Progenitor cell of endocrine pancreas (in vitro differentiated cells): ENCODE results near the gene IL6ST. TPM values are rescaled to one million over a fixed set of nuclear protein-coding genes. Genes with fewer than 3 reads are reported as not detected.
A peak's percentile ranks its signal among the peaks of the same experiment; 100 is the strongest.

Experiments
- DNase-seq: peaks from one replicate; pipeline ENCODE4 v3.0.0; 2021; ENCODE audit warnings: low spot score; ENCODE audit not compliant: unreplicated experiment
- H3K27ac Mint-ChIP-seq: 2 replicates; pipeline ENCODE4 v1.8.0; 2021; ENCODE audit warnings: mild to moderate bottlenecking, moderate library complexity, mixed read lengths
- H3K27me3 Mint-ChIP-seq: 2 replicates; pipeline ENCODE4 v1.8.0; 2021; ENCODE audit warnings: mixed read lengths
- H3K36me3 Mint-ChIP-seq: 2 replicates; pipeline ENCODE4 v1.8.0; 2022; ENCODE audit warnings: mixed read lengths; ENCODE audit not compliant: insufficient read depth
- H3K4me1 Mint-ChIP-seq: 2 replicates; pipeline ENCODE4 v1.8.0; 2021; ENCODE audit warnings: low read depth, mixed read lengths
- H3K4me3 Mint-ChIP-seq: 2 replicates; pipeline ENCODE4 v1.8.0; 2021; ENCODE audit warnings: low read depth, mild to moderate bottlenecking, moderate library complexity, mixed read lengths
- H3K9me3 Mint-ChIP-seq: 2 replicates; pipeline ENCODE4 v1.8.0; 2021; ENCODE audit warnings: low read depth, mixed read lengths
- total RNA-seq: library from RNA; stranded (reverse); gene quantifications from 2 replicates; pipeline ENCODE4 v1.2.1, GENCODE V29; 2021
- TF ChIP-seq, protein P1 (sequence below): fragments of 200-600 bp; sonication (generic); IDR thresholded peaks from one replicate; pipeline ENCODE4 v1.5.0; 2021; ENCODE audit warnings: antibody characterized with exemption, mild to moderate bottlenecking; ENCODE audit not compliant: unreplicated experiment

The IL6ST gene
- total RNA-seq, 1 donor from 2014 or later = 53.2 TPM

DNA sequence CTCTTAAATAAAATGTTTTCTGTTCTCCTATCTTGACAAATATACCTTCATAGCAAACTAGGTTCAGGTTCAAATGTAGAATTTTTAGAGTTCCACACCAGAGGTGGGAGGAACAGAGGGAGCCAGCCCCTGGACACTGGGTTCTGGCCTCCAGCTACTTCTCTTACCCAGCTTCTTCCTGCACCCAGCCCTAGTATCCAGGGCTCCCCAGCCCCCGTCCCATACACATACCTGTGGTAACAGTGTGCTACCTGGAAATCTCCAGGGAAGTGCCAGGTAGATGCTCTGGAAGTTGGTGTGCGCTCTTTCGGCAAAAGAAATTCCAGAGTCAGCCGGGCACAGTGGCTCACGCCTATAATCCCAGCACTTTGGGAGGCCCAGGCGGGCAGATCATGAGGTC, 33.9 kb upstream of the IL6ST start:
- H3K27me3 Mint-ChIP-seq = no peaks in the 10 kb centered on the region

DNA sequence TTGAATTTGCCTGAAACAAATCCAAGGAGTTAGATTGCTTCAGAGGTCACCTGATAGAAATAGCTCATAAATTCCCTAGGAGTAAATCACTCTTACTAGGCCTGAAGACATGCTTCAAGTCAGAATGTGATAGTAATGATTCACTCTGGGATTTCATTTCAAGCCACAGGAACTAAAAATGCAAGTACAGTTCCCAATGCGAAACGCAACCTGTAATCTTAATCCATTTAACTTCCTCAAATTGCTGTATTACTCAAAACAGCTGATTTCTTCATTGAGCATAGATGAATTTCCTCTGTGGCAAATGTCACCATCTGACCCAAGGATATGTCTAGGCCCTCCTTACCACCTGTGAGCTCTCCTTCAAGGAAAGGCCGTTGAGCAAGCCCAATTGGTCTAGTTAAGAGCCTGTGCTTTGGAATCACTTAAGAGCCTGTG, 32.1 kb upstream of the IL6ST start:
- TF ChIP-seq, protein P1, sequence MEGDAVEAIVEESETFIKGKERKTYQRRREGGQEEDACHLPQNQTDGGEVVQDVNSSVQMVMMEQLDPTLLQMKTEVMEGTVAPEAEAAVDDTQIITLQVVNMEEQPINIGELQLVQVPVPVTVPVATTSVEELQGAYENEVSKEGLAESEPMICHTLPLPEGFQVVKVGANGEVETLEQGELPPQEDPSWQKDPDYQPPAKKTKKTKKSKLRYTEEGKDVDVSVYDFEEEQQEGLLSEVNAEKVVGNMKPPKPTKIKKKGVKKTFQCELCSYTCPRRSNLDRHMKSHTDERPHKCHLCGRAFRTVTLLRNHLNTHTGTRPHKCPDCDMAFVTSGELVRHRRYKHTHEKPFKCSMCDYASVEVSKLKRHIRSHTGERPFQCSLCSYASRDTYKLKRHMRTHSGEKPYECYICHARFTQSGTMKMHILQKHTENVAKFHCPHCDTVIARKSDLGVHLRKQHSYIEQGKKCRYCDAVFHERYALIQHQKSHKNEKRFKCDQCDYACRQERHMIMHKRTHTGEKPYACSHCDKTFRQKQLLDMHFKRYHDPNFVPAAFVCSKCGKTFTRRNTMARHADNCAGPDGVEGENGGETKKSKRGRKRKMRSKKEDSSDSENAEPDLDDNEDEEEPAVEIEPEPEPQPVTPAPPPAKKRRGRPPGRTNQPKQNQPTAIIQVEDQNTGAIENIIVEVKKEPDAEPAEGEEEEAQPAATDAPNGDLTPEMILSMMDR = no peak
- no peaks in the 10 kb centered on the region for H3K27me3 Mint-ChIP-seq
- peaks cover 5% of the 10 kb centered on the region for H3K4me1 Mint-ChIP-seq
- H3K9me3 Mint-ChIP-seq = peaks cover 2% of the 10 kb centered on the region
- H3K4me3 Mint-ChIP-seq = no peak overlapping the region
- H3K36me3 Mint-ChIP-seq = no peaks in the 10 kb centered on the region
- no peak for DNase-seq
- H3K27ac Mint-ChIP-seq = no peak overlapping the region

More for the DNA sequence above, 33.9 kb upstream of the IL6ST start:
- TF ChIP-seq, protein P1 = no peak
- DNase-seq = no peak
- H3K36me3 Mint-ChIP-seq = no peaks in the 10 kb centered on the region
- peaks cover 5% of the 10 kb centered on the region for H3K4me1 Mint-ChIP-seq
- no peak overlapping the region for H3K4me3 Mint-ChIP-seq
- no peak overlapping the region for H3K27ac Mint-ChIP-seq
- H3K9me3 Mint-ChIP-seq = peaks cover 2% of the 10 kb centered on the region

DNA sequence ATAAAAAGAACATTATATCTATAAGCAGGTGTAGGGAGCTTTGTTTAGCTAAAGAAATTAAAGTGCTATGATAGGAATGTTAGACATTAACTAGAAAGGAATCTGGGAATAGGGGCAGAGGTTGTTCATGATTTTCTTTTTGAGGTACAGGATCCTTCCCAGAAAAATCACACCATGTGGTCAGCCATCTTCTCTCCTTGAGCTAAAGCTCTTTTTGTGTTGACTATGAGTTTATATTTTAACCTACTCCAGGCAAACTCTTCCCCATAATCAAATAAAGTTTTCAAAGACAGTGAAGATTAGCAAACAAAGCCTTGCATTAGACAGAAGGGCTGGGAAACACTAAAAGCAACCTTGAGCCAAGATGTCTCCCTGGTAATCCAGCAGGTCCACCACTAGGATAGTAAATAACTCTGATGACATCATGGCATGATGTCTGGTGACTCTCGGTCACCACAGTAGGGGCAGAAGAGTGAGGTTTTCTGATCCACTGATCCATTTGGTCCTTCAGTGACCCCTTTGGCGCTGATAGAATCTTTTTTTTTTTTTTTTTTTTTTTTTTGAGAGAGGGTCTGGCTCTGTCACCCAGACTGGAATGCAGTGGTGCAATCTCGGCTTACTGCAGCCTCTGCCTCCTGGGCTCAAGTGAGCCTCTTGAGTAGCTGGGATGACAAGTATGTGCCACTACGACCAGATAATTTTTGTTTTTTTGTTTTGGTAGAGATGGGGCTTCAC, 30.6 kb upstream of the IL6ST start:
- Mint-ChIP-seq H3K9me3 (no peaks in the 10 kb centered on the region), H3K27ac (peak overlapping the region; percentile 85), H3K36me3 (no peaks in the 10 kb centered on the region), H3K4me3 (no peak overlapping the region), H3K4me1 (peaks cover 5% of the 10 kb centered on the region), H3K27me3 (no peaks in the 10 kb centered on the region)
- TF ChIP-seq, protein P1 = no peak
- DNase-seq = no peak

DNA sequence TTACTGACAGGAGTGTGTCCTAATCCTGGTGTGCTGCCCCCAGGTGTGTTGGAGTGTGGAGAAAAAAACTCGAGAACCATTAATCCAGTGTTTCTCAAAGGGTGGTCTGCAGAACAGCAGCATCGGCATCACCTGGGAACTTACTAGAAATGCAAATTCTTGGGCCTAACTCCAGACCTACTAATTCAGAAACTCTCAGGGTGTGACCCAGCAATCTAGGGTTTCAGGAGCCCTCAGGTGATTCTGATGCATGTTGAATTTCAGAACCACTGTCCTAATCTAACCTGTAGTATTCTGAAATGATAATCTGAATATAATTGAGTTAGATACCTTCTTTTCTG, 30.0 kb upstream of the IL6ST start:
- no peaks in the 10 kb centered on the region for H3K27me3 Mint-ChIP-seq
- DNase-seq = no peak

DNA sequence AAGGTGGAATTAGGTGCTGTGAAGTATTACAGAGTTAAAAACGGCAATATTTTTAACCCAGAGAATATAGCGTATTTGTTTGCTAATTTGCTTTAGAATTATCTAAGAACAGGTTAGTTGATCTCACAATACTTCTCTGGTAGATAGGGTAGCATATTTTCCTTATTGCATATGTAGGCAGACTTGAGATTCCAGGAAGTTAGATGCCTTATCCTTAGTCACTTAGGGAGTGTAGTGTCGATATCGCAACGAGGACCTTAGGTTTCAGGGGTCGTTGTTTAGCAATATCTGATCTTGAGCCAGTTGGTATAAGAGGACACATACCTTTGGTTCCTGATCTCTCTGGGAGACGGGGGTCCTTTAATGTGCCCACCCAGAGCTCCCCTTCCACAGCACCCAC, 28.5 kb upstream of the IL6ST start:
- Mint-ChIP-seq H3K36me3 (no peaks in the 10 kb centered on the region), H3K4me3 (no peak overlapping the region), H3K27ac (no peak overlapping the region), H3K4me1 (peaks cover 5% of the 10 kb centered on the region), H3K9me3 (no peaks in the 10 kb centered on the region), H3K27me3 (no peaks in the 10 kb centered on the region)
- DNase-seq = no peak
- TF ChIP-seq, protein P1 = no peak

More for the DNA sequence above, 30.0 kb upstream of the IL6ST start:
- Mint-ChIP-seq H3K4me1 (peaks cover 5% of the 10 kb centered on the region), H3K4me3 (no peak overlapping the region), H3K36me3 (no peaks in the 10 kb centered on the region), H3K27ac (peak overlapping the region; percentile 85), H3K9me3 (no peaks in the 10 kb centered on the region)
- TF ChIP-seq, protein P1 = no peak
